HT1080 (cell line): ENCODE measurements around the gene CYSRT1. TPM values are rescaled to one million over a fixed set of nuclear protein-coding genes. Genes with fewer than 3 reads are reported as not detected.

Experiments
- DNase-seq: peaks from one replicate; pipeline ENCODE4 v3.0.0-alpha.2; 2015; ENCODE audit warnings: low read depth
- polyA plus RNA-seq, 2 experiments: library from polyadenylated mRNA; depleted of rRNA; stranded (reverse); fragments of >200 nt; gene quantifications; 2 replicates each; pipeline ENCODE4 v1.2.3, GENCODE V29; 2015
- total RNA-seq: library from RNA; depleted of rRNA; stranded (reverse); fragments of >200 nt; shearing (Covaris generic); gene quantifications from 2 replicates; pipeline ENCODE4 v1.2.3, GENCODE V29; 2014; rRNA removed

Gene CYSRT1
- total RNA-seq = 1.1 and 1.4 TPM in 2 replicates
- 1.8 and 2.9 TPM in 2 replicates for polyA plus RNA-seq (2015; cell fraction: cytosol; rRNA removed)
- 0.13 and 2.1 TPM in 2 replicates for polyA plus RNA-seq (2015; cell fraction: nucleus; rRNA removed)

GRCh38 chr9:137224830-137225694, at the start of gene CYSRT1:
Gene CYSRT1, plus strand, starts transcription at chr9:137225174. Its CDS starts 448 bp downstream, at chr9:137225622.
- DNase-seq = peak; percentile 52

- DNase-seq = no peak
These were observed 49.5 kb upstream of the CYSRT1 start for GRCh38 chr9:137175345-137175961.

- DNase-seq = peak; percentile 49
These were observed 48.4 kb upstream of the CYSRT1 start for GRCh38 chr9:137176302-137177182.

DNA sequence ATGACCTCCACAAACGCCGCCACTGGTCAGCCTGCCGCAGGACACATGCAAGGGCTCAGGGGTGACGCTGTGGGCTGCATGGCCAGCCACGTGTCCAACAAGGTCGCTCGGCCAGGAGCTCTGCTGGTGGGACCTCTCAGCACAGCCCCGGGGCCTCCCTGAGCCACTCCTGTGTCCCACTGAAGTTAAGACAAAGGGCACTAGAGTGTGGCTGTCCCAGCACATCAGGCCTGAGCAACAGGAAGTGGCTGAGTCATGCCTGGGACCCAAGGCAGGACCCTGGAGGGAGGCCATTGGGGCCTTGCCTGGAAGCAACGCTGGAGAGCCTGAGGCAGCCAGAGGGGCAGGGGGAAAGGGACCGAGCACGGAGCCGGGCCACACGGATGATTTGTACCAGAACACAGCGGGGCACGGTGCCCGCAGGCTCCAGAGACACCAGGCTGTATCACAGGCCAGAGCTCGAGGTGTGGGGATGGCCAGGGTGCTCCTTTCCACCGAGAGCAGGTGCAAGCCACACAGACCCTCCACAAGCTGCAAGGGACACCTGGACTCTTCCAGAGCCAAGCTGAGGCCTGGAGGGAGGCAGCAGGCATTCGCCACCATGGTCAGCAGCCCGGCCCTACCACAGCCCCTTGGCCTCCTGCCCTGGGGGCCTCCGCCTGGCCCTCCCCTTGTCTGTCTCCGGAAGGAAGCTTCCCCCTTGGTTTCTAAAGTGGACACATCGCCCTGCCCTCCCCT, 46.6 kb upstream of the CYSRT1 start:
- DNase-seq = peak; percentile 33

DNA sequence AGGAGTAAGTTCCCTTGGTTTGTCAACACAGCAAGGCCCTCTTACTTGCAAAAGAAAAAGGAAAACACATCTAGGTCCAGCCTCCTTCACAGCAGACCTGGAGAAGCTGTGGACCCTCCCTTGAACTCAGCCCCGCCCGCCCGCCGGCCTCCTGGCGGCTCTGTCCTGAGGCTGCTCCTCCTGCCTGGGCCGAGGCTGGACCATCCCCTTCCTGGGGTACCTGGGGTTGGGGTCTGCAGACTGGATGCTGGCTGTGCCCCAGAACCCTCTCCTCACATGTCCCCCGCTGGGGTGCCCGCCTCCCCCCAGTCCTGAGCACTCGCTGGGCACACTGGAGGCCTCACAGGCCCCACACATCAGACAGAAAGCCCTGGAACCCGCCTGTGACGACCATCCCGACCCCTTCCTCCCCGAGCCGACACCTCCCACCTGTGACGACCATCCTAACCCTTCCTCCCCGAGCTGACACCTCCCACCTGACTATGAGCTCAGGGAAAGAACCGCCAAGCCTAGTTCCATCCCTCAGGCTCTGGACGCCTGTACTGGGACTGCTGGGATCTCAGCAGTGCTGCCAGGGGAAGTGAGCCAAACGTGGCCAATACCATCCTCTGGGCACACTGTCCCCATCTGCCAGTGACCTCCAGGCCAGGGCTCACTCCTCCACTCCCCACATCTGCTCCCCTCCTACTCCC, 45.9 kb upstream of the CYSRT1 start:
- no peak for DNase-seq

- no peak for DNase-seq
These were observed 45.2 kb upstream of the CYSRT1 start for GRCh38 chr9:137179761-137180160.

DNA sequence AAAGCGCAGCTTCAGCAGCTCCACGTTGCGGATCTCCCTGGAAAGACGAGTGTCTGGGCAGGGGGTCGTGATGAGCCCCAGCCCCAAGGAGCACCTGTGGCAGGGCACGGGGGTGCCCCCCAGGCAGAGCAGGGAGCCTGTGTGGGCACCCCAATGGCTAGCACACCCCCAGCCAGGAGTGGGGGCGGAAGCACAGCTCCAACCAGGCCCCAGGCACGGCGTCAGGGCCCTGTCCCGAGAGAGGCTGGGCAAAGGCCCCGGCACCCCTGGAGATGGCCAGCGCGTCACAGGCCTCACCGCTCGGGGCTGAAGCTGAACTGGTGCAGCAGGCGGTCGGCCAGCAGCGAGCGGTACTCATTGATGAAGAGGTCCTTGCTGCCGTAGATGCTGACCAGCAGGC, 44.5 kb upstream of the CYSRT1 start:
- DNase-seq = no peak

DNA sequence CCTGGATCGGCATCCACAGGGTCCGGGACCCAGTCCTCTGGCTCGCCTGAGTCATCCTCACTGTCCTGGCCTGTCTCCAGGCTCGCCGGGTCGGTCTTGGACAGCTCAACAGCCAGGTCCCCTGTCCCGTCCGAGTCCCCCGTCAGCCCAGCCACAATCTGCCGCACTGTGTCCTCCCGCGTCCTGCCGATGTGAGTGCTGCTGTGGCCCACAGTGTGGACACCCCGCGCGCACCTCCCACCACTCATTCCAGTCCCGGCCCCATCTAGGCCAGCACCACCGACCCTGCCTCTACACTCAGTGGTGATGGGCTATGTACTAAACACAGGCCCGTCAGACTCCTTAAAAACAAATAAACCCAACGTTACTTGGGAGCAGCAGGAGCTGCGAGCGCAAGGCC, 43.3 kb upstream of the CYSRT1 start:
- DNase-seq = no peak

GRCh38 chr9:137182836-137183235, 42.1 kb upstream of the CYSRT1 start:
- DNase-seq = no peak

GRCh38 chr9:137183980-137184595, 40.9 kb upstream of the CYSRT1 start:
- no peak for DNase-seq

DNA sequence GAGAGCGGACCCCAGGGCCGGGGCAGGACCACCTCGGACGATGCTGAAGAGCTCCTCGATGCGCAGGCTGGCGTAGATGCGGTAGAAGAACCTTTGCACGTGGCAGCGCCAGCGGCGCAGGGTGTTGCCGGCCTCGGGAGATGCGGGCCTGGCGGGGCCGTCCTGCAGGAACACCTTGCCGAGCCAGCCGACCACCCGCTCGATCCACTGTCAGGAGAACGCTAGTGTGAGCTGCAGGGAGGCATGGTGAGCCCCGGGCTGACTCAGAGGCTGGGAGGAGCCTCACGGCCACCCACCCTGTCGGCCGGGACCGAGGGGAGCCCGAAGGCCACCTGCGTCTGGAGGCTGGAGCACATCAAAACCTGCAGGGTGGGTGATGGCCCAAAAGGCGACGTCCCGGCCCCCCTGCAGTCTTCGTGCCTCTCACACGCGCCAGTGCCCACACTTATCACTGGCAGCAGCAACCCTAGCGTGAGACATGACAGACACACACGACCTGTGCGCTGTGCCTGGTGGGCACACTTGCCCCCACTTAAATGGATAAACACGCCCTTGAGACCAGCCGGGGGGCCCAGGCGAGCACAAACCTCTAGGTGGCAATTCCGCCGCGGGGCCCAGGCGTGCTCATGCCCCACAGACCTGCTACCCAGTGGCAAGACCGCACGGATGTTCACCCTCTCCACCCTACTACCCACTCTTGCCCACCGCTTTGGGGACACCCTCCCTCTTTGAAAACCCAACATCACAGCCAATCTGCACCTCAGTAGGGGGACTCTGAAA, 39.9 kb upstream of the CYSRT1 start:
- DNase-seq = no peak

- no peak for DNase-seq
These were observed 39.1 kb upstream of the CYSRT1 start for GRCh38 chr9:137185921-137186320.

- DNase-seq = no peak
These were observed 38.6 kb upstream of the CYSRT1 start for GRCh38 chr9:137186385-137186784.

GRCh38 chr9:137187386-137187785, 37.6 kb upstream of the CYSRT1 start:
- no peak for DNase-seq

- no peak for DNase-seq
These were observed 36.9 kb upstream of the CYSRT1 start for GRCh38 chr9:137188086-137188489.

GRCh38 chr9:137188490-137189296, 36.3 kb upstream of the CYSRT1 start, which contains the start of the genes ANAPC2 and SSNA1:
Gene ANAPC2, minus strand, starts transcription at chr9:137188560. Its CDS starts 28 bp downstream, at chr9:137188532.
Gene SSNA1, plus strand, starts transcription at chr9:137188676. Its CDS starts 51 bp downstream, at chr9:137188727.
- peak; percentile 88 for DNase-seq
